Kidney epithelial cell (primary cell): ENCODE data around the gene ATG16L2. TPM values are rescaled to one million over a fixed set of nuclear protein-coding genes. Genes with fewer than 3 reads are reported as not detected.

ENCODE experiments used
- DNase-seq: peaks from one replicate; pipeline ENCODE4 v3.0.0-alpha.2; 2010; ENCODE audit warnings: low read depth
- H3K27me3 ChIP-seq: 2 replicates; pipeline ENCODE4 v1.6.0; 2011; ENCODE audit warnings: low read length; ENCODE audit not compliant: control insufficient read depth, insufficient read depth
- H3K36me3 ChIP-seq: 2 replicates; pipeline ENCODE4 v1.5.1; 2011; ENCODE audit warnings: low read length; ENCODE audit not compliant: control insufficient read depth, insufficient read depth
- H3K4me3 ChIP-seq: 2 replicates; pipeline ENCODE4 v1.5.1; 2011; ENCODE audit warnings: low read depth, mild to moderate bottlenecking, control low read depth, low read length
- CTCF ChIP-seq: IDR thresholded peaks from 2 replicates; pipeline ENCODE4 v1.5.1; 2011; ENCODE audit warnings: mild to moderate bottlenecking, moderate library complexity, low read length, control low read depth, inconsistent platforms; ENCODE audit not compliant: insufficient read depth, poor library complexity, severe bottlenecking
- total RNA-seq: library from RNA; depleted of rRNA; stranded (reverse); fragments of >200 nt; gene quantifications from 2 replicates; pipeline ENCODE4 v1.2.3, GENCODE V29; 2015

Gene ATG16L2
- total RNA-seq, 1 donor from 2014 or later = 12.8 TPM

- no peak overlapping the region for H3K4me3 ChIP-seq
- no peaks in the 10 kb centered on the region for H3K27me3 ChIP-seq
- no peak for TF ChIP-seq CTCF
- no peak for DNase-seq
- H3K36me3 ChIP-seq = no peaks in the 10 kb centered on the region
These were observed 19.0 kb downstream of the ATG16L2 start for GRCh38 chr11:72833083-72833733.

- Histone ChIP-seq H3K36me3 (no peaks in the 10 kb centered on the region), H3K4me3 (no peak overlapping the region), H3K27me3 (no peaks in the 10 kb centered on the region)
- no peak for TF ChIP-seq CTCF
- no peak for DNase-seq
These were observed 19.7 kb downstream of the ATG16L2 start for GRCh38 chr11:72833811-72834493.

- no peak overlapping the region for H3K4me3 ChIP-seq
- DNase-seq = no peak
- H3K27me3 ChIP-seq = no peaks in the 10 kb centered on the region
- H3K36me3 ChIP-seq = no peaks in the 10 kb centered on the region
- no peak for TF ChIP-seq CTCF
These were observed 20.7 kb downstream of the ATG16L2 start for GRCh38 chr11:72834905-72835304.

- Histone ChIP-seq H3K36me3 (no peaks in the 10 kb centered on the region), H3K27me3 (no peaks in the 10 kb centered on the region), H3K4me3 (no peak overlapping the region)
- TF ChIP-seq CTCF = no peak
- no peak for DNase-seq
These were observed 21.9 kb downstream of the ATG16L2 start for GRCh38 chr11:72836111-72836510.

GRCh38 chr11:72838691-72839305 is 24.6 kb downstream of the ATG16L2 start:
- DNase-seq = no peak

More at GRCh38 chr11:72838691-72839305, 24.6 kb downstream of the ATG16L2 start:
- H3K27me3 ChIP-seq = no peaks in the 10 kb centered on the region
- no peak for TF ChIP-seq CTCF
- H3K36me3 ChIP-seq = no peaks in the 10 kb centered on the region
- no peak overlapping the region for H3K4me3 ChIP-seq
